Measurements from ENCODE around the gene CELA2A. TPM values are rescaled to one million over a fixed set of nuclear protein-coding genes. Genes with fewer than 3 reads are reported as not detected.
"Not testable (repeated sequence)": the region's sequence is repeated elsewhere in the genome, so short reads cannot be mapped to it uniquely, and the experiment has no call there.

The CELA2A gene
- total RNA-seq, 3 donors from 2014 or later (not counting 1 experiment from before 2014, with no cell fraction given), result not detected

GRCh38 chr1:15485636-15486035 lies 29.1 kb downstream of the CELA2A start:
- no peaks in the 10 kb centered on the region for H3K4me1 ChIP-seq (ENCODE audit: control insufficient read depth, insufficient read depth, low read length)
- Mint-ChIP-seq H3K4me1 (no peaks in the 10 kb centered on the region), H3K27ac (no peak overlapping the region), H3K36me3 (no peaks in the 10 kb centered on the region), H3K9me3 (no peaks in the 10 kb centered on the region), H3K4me3 (no peak overlapping the region), H3K27me3 (ENCODE audit: low read depth in 2 of 2) (no peaks in the 10 kb centered on the region)
- intact Hi-C loops (cut with micrococcal nuclease), result no loop called here
- H3K36me3 ChIP-seq (ENCODE audit: control insufficient read depth, insufficient read depth, low read length), result no peaks in the 10 kb centered on the region
- H3K27ac ChIP-seq (ENCODE audit: low read length), result no peak overlapping the region
- no peaks in the 10 kb centered on the region for H3K9me3 ChIP-seq (ENCODE audit: control insufficient read depth, insufficient read depth, low read length)
- ATAC-seq, result no peak
- no peak overlapping the region for H3K4me3 ChIP-seq (ENCODE audit: low read length)
- H3K27me3 ChIP-seq (ENCODE audit: control insufficient read depth, insufficient read depth, low read length), result no peaks in the 10 kb centered on the region
- no peak for DNase-seq
- 88% methylated on average over 6 of the region's 6 CpGs for WGBS (ENCODE audit: insufficient coverage)
- TF ChIP-seq, protein P1, sequence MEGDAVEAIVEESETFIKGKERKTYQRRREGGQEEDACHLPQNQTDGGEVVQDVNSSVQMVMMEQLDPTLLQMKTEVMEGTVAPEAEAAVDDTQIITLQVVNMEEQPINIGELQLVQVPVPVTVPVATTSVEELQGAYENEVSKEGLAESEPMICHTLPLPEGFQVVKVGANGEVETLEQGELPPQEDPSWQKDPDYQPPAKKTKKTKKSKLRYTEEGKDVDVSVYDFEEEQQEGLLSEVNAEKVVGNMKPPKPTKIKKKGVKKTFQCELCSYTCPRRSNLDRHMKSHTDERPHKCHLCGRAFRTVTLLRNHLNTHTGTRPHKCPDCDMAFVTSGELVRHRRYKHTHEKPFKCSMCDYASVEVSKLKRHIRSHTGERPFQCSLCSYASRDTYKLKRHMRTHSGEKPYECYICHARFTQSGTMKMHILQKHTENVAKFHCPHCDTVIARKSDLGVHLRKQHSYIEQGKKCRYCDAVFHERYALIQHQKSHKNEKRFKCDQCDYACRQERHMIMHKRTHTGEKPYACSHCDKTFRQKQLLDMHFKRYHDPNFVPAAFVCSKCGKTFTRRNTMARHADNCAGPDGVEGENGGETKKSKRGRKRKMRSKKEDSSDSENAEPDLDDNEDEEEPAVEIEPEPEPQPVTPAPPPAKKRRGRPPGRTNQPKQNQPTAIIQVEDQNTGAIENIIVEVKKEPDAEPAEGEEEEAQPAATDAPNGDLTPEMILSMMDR (IDR thresholded peaks at IDR 0.05), result no peak

DNA sequence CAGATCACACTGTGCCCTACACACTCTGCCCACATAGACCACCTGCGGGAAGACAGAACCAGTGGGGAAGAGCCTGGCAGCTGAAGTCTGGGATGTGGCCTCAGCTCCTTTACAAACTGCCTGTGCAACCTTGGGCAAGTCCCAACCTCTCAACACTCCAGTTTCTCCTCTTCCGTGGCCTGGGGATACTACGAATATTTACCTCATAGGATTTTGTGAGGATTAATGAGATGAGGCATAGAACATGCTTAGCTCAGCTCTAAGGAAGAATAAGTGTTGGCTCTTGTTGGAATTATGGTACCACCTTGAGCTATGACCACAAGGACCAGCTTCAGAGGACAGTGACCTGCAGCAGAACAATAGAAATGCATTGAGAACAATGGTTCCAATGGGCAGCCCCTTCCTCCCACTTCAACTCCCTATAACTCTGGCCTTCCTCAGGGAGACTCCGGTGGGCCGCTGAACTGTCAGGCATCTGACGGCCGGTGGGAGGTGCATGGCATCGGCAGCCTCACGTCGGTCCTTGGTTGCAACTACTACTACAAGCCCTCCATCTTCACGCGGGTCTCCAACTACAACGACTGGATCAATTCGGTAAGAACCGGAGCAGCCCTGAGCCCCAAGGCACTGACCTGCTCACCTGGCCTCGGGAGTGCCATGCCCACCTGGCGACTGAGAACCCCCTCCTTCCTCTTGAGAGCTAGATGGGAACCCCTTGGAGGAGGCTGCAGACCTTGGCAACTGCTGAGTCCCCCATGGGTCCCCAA lies 30.5 kb downstream of the CELA2A start:
- H3K36me3 ChIP-seq (ENCODE audit: control insufficient read depth, insufficient read depth, low read length); H3K27me3 ChIP-seq (ENCODE audit: control insufficient read depth, insufficient read depth, low read length); H3K9me3 Mint-ChIP-seq; H3K4me3 Mint-ChIP-seq; H3K36me3 Mint-ChIP-seq; DNase-seq; H3K4me1 Mint-ChIP-seq; H3K27ac ChIP-seq (ENCODE audit: low read length); H3K9me3 ChIP-seq (ENCODE audit: control insufficient read depth, insufficient read depth, low read length); ATAC-seq; intact Hi-C loops (cut with micrococcal nuclease); H3K4me3 ChIP-seq (ENCODE audit: low read length); H3K27me3 Mint-ChIP-seq (ENCODE audit: low read depth in 2 of 2); H3K27ac Mint-ChIP-seq; H3K4me1 ChIP-seq (ENCODE audit: control insufficient read depth, insufficient read depth, low read length): not testable (repeated sequence)
- 96% methylated on average over 15 of the region's 17 CpGs for WGBS (ENCODE audit: insufficient coverage)

DNA sequence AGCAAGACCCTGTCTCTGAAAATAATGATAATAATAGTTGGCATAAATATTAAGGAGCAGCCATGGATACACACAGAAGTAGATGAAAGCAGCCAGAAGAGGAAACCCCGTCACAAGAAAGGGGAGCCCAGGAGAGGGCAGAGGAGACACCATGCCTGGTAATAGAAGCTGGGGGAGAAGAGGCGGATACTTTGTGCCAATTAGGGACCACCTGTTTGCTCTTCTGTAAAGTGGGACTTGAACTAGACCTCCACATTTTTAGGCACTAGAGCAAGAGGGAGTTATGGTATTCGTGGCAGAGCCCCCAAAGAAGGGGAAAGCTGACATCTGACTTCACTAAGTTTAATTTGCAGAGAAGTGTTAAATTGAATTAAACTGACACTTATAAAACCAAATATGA lies 31.8 kb downstream of the CELA2A start:
- no peak overlapping the region for H3K27ac Mint-ChIP-seq
- TF ChIP-seq, protein P1 (IDR thresholded peaks at IDR 0.05), result no peak
- no peaks in the 10 kb centered on the region for H3K9me3 ChIP-seq (ENCODE audit: control insufficient read depth, insufficient read depth, low read length)
- no peak overlapping the region for H3K27ac ChIP-seq (ENCODE audit: low read length)
- H3K36me3 ChIP-seq (ENCODE audit: control insufficient read depth, insufficient read depth, low read length), result peaks cover 15% of the 10 kb centered on the region
- no peak for DNase-seq
- H3K4me1 Mint-ChIP-seq, result no peaks in the 10 kb centered on the region
- no peaks in the 10 kb centered on the region for H3K27me3 ChIP-seq (ENCODE audit: control insufficient read depth, insufficient read depth, low read length)
- no peaks in the 10 kb centered on the region for H3K4me1 ChIP-seq (ENCODE audit: control insufficient read depth, insufficient read depth, low read length)
- H3K4me3 Mint-ChIP-seq, result no peak overlapping the region
- H3K36me3 Mint-ChIP-seq, result no peaks in the 10 kb centered on the region
- no peaks in the 10 kb centered on the region for H3K9me3 Mint-ChIP-seq
- H3K4me3 ChIP-seq (ENCODE audit: low read length), result no peak overlapping the region
- WGBS (ENCODE audit: insufficient coverage), result 95% methylated on average over 3 of the region's 3 CpGs
- ATAC-seq, result no peak
- intact Hi-C loops (cut with micrococcal nuclease), result no loop called here
- no peaks in the 10 kb centered on the region for H3K27me3 Mint-ChIP-seq (ENCODE audit: low read depth in 2 of 2)

DNA sequence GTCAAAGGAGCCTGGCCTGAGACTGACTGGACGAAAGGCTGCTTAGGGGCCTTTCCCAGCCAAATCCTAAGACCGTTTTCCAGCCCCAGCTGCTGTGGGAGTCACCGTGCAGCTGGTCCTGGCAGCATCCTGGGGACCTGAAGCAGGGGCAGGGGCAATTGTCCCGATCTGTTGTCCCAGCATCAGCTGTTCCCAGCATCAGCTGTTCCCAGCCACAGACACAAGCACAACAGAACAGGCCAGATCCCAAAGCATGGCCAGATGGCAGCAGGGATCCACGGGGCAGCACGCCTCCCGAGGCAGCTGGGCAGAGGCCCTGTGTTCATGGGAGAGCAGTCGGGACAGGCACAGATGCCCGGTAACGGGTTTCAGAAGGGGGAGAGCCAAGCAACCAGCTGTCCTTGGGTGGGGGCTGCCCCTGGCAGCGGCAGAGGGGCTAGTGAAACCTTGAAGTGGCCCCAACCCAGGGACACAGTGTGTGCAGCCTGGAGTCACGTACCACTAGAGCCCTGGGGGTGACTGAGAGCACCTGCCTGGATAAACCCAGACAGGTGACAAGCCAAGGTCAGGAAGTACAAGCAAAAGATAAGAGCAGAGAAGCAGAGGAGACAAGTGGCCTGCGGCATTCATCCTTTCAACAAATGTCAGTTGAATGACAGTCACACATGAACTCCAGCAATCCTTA lies 32.7 kb downstream of the CELA2A start:
- no peaks in the 10 kb centered on the region for H3K4me1 Mint-ChIP-seq
- H3K27ac ChIP-seq (ENCODE audit: low read length), result no peak overlapping the region
- H3K4me3 ChIP-seq (ENCODE audit: low read length), result no peak overlapping the region
- TF ChIP-seq, protein P1 (IDR thresholded peaks at IDR 0.05), result no peak
- DNase-seq (no peak), ATAC-seq (no peak)
- 89% methylated on average over 13 of the region's 13 CpGs for WGBS (ENCODE audit: insufficient coverage)
- no peaks in the 10 kb centered on the region for H3K9me3 ChIP-seq (ENCODE audit: control insufficient read depth, insufficient read depth, low read length)
- no peaks in the 10 kb centered on the region for H3K36me3 Mint-ChIP-seq
- no peaks in the 10 kb centered on the region for H3K9me3 Mint-ChIP-seq
- no peaks in the 10 kb centered on the region for H3K27me3 Mint-ChIP-seq (ENCODE audit: low read depth in 2 of 2)
- no peaks in the 10 kb centered on the region for H3K27me3 ChIP-seq (ENCODE audit: control insufficient read depth, insufficient read depth, low read length)
- no peak overlapping the region for H3K27ac Mint-ChIP-seq
- no peak overlapping the region for H3K4me3 Mint-ChIP-seq
- H3K36me3 ChIP-seq (ENCODE audit: control insufficient read depth, insufficient read depth, low read length), result peaks cover 23% of the 10 kb centered on the region
- intact Hi-C loops (cut with micrococcal nuclease), result no loop called here
- H3K4me1 ChIP-seq (ENCODE audit: control insufficient read depth, insufficient read depth, low read length), result no peaks in the 10 kb centered on the region

- H3K36me3 Mint-ChIP-seq; intact Hi-C loops (cut with micrococcal nuclease); H3K27ac Mint-ChIP-seq; H3K4me3 Mint-ChIP-seq; H3K27me3 ChIP-seq (ENCODE audit: control insufficient read depth, insufficient read depth, low read length); ATAC-seq; H3K27ac ChIP-seq (ENCODE audit: low read length); H3K4me1 ChIP-seq (ENCODE audit: control insufficient read depth, insufficient read depth, low read length); H3K9me3 Mint-ChIP-seq; DNase-seq; H3K9me3 ChIP-seq (ENCODE audit: control insufficient read depth, insufficient read depth, low read length); H3K4me1 Mint-ChIP-seq; H3K27me3 Mint-ChIP-seq (ENCODE audit: low read depth in 2 of 2); H3K4me3 ChIP-seq (ENCODE audit: low read length): not testable (repeated sequence)
- WGBS (ENCODE audit: insufficient coverage), result 56% methylated on average over 4 of the region's 4 CpGs
- peaks cover 29% of the 10 kb centered on the region for H3K36me3 ChIP-seq (ENCODE audit: control insufficient read depth, insufficient read depth, low read length)
Observed at GRCh38 chr1:15491010-15491409, 34.5 kb downstream of the CELA2A start.
